GM21576 (cell line): ENCODE data around the gene DLG4.

Source experiments
- ATAC-seq: cut with Tn5 transposase; IDR thresholded peaks from one replicate; pipeline ENCODE4 v1.9.1; 2021; ENCODE audit warnings: mild to moderate bottlenecking, moderate library complexity; ENCODE audit not compliant: unreplicated experiment

Gene DLG4

DNA sequence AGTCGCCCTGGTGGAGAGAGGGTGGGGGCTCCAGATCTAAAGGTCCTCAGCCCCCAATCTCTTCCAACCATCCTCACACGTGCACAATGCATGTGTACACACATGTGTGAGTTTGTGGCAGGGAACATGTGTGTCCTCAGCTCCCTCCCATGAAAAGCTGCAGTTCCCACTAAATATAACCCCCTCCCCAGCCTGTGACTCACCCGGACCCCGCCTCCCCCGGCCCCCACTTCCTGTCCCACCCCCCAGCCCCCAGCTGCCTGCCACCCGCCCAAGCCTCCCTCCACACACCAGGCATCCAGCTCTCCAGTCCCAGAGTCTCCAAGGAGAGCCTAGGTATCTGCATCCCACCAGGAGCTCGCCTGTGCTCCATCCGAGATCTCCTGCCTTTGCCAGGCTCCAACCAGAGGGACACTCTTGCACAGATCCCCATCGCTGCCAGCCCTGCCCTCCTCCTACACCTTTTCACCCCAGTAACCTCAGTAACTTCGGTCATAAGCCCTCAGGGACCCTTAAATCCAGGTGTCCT lies 3.9 kb downstream of the DLG4 start:
- ATAC-seq = no peak

DNA sequence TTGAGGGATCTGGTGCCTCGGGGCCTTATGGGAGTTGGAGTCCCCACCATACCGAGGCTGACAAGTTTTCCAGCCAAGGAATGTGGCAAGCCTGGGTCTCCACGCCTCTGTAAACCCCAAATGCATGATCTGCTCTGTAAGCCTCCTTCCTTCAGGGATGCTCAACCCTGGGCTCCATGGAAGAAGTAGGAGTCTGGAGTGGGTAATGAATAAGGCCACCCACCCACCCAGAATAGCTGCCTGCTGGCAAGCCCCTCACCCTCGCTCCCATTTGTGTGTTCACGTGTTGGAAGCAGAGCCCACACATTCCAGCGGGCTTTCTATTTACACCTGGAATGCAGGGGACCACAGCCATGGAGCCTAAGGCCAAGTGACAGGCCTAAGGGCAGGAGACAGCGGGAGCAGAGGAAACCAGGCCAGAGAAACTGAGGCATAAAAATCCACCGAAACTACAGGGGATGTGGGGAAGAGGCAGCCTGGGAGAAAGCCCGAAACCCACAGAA lies 4.4 kb downstream of the DLG4 start:
- ATAC-seq = no peak

DNA sequence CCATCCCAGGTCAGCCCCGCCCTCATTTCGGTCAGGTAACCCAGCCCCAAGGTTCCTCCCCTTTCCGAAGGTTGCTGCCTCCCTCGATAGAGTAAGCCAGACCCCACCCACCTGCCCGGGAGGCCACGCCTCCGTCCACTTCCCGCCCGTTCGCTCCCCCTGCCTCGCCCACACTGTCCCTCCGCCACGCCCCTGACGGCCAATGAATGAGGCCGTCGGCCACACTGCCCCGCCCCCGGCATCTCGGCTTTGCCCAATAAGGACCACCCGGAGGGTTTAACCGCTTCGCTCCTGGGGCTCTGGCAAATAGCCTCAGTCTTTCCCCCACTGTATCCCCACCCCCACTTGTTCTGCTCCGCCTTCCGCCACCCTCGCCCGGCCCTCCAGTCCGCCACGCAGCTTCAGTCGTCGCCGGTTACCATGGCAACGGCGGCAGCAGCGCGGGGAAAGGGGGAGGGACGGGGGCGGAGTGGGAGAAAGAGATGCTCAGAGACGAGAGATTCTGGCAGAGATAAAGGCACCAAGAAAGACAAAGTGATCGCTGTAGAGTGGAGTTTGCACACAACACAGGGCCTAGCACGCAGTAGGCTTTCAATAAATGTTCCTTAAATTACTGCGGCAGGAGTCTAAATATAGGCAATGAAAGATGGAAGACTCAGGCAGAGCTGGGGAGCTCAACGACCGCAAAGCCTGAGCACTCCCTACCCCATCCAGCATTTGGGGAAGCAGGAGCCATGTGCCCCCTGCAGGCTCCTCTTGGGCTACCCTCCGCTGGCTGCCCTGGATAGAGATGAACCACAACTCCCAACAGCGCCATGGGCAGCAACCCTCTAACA lies 5.1 kb downstream of the DLG4 start:
- ATAC-seq = peak; percentile 75

- ATAC-seq = no peak
Observed at GRCh38 chr17:7213895-7214299, 5.7 kb downstream of the DLG4 start.

DNA sequence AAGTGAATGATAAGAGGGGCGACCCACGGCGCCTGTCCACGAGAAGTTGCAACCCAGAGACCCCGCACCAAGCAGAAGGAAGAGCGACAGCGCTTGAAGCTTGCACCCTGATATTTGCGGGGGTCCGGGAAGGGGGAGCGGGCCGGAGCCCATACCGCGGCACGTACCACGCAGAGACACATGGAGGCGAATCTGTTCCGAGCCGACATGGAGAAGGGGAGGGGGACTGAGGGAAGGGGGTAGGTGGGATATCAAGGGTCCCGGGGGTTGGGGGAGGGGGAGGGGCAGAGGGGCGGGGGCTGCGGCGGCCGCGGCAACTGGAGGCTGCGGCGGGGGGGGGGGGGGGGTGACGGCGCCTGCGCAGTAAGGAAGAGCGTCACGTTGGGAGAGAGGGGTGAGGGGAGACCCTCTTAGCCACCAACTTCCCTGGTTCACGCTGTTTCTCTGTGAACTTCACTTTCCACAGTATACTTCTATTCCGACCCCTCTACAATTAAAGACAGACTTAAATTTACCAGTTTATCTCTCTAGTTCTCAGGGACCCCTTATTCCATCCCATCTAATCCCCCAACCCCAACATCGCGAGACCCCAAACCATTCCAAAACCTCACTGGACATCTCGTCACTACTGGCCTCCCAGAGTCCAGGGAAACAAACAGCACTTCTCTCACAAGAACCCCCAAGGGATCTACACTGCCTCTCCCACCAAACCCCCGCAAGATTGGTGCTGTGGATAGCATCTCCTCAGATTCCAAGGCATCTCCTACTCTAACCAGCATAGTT lies 8.0 kb downstream of the DLG4 start:
- no peak for ATAC-seq

DNA sequence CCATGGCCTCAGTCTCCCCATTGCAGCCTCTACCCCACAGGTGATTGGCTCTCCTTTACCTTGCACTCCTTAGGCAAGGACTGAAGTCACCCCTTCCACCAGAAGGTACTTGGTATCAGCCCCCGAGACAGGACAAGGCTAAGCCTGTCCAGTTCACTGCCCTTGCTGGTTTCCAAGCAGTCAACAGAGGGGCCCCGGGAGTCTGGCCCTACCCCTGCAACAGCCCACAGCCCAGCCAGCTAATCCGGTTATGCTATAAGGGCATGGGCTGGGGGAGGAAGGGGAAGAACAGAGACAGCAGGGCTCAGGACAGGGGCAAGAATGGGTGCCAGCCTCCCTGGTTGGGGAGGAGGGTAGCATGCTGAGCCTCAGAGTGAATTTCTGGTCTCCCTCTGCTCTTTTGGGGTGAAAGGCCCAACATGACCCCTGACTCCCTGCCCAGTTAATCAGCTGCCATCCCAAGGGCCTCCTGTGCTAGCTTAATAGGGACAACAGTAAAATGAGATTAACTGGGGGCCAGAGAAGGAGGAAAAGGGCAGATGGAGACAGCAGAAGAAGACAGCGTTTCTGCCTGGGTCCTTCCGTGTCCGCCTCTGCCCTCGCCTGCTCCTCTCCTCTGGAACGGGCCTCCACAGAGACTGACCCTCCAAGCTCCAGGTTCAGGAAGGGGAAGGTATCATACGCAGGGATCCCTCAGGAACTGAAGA lies 10.7 kb downstream of the DLG4 start:
- no peak for ATAC-seq

- ATAC-seq = no peak
Observed at GRCh38 chr17:7208027-7208571, 11.5 kb downstream of the DLG4 start.

DNA sequence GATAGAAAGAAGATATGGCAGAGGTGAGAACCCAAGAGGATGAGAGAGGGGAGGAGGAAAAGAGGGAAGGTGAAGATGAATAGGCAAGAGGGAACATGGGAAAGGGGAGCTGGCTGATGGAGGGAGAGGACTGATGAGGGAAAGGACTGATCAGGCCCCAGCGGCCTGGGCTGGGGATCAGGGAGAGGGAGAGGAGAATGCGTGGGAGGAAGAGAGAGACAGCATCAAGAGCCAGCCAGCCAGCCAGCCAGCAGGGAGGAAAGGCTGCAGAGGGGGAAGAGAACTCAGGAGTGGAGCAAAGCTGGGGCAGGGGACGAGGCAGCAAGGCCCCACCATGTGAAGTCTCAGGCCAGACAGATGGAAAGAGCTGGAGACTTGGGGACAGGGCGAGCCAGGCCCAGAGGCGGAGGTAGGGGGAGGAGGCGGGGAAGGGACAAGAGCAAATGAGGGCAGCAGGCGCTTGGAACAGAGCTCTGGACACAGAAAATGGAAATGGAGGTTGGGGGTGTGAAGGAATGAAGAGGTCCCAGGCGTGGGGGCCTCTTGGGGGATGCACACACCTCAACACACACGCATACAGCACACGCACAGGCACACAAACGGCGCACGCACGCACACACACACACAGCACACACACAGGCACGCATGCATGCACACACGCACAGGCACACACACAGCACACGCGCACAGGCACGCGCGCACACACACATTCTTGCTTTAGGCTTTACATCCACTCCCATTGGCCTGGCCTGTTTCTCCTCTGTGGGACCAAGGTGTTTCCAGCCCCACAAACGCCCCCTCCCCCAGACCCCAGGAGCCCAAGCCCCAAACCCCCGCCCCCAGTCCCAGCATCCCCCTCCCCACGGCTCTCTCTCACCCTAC lies 12.3 kb downstream of the DLG4 start:
- ATAC-seq = no peak

- no peak for ATAC-seq
Observed at GRCh38 chr17:7205561-7205960, 14.1 kb downstream of the DLG4 start.

DNA sequence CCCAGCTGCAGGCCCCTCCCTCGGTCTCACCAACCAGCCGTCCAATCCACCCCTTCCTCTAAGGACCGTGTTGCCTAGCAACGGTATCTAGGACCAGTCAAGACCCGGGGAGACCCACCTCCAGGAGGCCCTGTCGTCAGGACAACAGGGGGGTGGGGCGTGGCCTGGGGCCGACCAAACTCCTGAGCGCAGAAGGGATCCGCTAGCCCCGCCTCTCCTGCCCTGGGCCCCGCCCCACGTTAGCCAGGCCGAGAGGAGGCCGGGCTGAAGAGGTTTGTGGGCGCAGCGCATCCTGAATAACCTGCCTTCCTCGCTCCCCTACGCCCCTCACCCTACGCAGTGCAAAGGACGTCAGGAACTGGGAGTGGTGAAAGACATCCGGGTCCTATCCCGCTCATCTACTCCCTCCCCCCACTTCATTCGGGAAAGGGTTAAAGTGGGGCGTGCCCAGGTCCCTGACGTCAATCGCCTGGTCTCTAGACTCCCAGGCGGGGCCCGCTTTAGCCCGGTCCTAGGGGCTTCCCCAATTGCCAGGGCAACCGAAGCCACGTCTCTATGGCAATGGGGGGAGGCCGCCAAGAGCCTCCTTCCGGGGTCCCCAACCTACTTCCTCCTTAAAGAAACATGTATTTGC lies 14.7 kb downstream of the DLG4 start:
- peak; percentile 79 for ATAC-seq

DNA sequence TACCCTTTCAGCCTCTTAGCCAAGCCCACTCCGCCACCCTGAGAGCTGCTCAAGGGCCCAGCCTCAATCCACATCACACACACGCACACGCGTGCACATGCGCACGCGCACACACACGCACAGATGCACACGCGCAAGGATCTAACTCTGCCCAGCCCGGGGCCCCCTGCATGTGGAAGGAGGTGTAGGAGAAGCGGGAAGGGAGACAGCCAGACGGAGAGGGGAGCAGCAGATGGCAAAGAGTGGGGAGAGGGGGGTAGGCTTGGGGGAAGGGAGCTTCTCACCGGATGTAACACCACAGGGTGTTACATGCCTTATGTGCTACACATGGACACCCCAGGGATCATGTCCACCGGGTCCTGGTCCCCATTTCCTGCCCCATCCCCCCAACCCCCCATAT lies 15.3 kb downstream of the DLG4 start:
- no peak for ATAC-seq

DNA sequence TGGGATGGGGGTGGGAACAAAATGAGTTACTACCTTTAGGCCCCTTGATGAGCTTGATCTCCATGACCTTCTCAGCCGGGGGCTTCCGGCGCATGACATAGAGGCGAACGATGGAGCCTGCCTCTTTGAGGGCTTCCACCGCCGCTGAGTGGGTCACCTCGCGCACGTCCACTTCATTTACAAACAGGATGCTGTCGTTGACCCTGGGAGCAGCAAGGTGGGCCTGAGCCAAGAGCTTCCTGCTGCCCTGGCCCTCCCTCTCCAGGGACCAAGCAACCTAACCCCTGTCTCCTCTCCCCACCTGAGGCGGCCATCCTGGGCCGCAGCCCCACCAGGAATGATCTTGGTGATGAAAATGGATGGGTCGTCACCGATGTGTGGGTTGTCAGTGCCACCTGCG lies 16.2 kb downstream of the DLG4 start:
- no peak for ATAC-seq

GRCh38 chr17:7196651-7197401 lies 22.8 kb downstream of the DLG4 start:
- no peak for ATAC-seq

DNA sequence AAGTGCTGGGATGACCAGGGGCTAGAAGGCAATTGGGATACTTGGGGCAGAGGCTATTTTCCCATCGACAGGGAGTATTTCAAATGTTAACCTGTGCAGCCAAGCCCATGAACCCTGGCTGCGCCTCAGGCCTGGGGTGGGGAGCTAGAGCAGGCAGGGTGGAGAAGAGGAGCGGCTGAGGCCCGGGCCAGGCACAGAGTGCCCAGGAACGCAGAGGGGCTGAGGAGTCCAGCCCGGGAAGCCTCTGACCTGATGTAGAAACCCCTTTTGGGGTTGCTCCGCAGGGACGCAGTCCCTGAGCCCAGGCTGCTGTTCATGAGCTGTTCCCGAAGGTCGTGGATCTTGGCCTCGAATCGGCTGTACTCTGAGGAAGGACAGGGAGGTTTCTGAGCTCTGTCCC lies 23.7 kb downstream of the DLG4 start:
- ATAC-seq = no peak

DNA sequence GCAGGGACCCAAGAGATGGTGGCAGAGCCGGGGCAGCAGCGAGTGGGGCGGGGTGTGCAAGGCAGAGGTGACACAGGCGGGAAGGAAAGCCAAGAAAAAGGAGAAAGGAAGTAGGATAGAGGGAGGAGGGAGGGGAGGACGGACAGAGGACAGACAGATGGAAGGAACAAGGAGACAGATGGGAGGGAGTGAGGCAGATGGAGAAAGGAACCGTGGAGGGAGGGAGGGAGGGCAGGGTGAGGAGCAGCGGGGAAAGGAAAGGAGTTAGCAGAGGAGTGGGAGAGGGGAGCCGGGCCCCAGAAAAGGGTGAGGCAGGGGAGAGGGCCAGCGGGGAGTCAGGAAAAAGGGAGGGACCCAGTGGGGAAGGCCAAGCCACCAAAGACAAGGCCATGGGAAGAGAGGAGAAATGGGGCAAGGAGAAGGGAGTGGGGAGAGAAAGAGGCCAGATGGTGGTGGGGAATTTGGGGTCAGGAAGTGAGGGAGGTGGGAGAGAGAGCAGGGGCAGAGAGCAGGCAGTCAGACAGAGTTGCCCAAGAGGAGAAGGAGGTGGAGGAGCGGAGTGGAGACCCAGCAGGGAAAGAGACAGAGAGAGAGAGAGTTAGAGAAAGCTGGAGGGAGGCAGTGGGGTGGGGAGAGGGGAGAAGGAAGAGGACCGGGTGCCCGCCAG lies 27.2 kb downstream of the DLG4 start:
- ATAC-seq = no peak

- no peak for ATAC-seq
Observed at GRCh38 chr17:7191571-7192270, 27.9 kb downstream of the DLG4 start.

DNA sequence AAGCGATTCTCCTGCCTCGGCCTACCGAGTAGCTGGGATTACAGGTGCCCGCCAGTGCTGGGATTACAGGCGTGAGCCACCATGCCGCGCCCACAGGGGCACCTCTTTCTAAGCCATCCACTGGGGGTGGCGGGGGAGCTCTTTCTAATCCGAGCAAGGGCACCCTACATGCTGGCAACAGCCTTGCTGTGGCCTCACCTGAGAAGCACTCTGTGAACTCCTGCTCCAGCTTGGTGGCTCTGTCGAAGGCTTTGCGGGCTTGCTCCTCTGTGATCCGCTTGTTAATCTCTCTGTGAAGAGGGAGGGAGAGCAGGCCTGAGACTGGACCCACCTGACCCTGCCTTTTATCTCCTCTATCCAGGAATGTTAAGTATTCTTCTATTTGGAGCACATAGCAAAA lies 28.6 kb downstream of the DLG4 start:
- ATAC-seq = no peak
